Middle frontal gyrus (tissue), 1 donor: ENCODE results near the gene RPL27A.
A peak's percentile ranks its signal among the peaks of the same experiment; 100 is the strongest.
"Not testable (repeated sequence)": the region's sequence is repeated elsewhere in the genome, so short reads cannot be mapped to it uniquely, and the experiment has no call there.

Experiments used
- DNase-seq: peaks from one replicate; pipeline ENCODE4 v3.0.0-alpha.2; 2015; ENCODE audit warnings: low spot score; ENCODE audit errors: extremely low spot score

The RPL27A gene

GRCh38 chr11:8682303-8683114 is at the start of gene RPL27A, which contains the start of gene TRIM66:
Gene RPL27A (plus strand): TSS chr11:8682792. CDS start chr11:8682814, 22 bp downstream.
Gene TRIM66 (minus strand): TSS chr11:8682665. CDS start chr11:8672274, 10,391 bp downstream.
- DNase-seq = peak; percentile 95

GRCh38 chr11:8634498-8634897 is 48.1 kb upstream of the RPL27A start:
- DNase-seq = no peak

DNA sequence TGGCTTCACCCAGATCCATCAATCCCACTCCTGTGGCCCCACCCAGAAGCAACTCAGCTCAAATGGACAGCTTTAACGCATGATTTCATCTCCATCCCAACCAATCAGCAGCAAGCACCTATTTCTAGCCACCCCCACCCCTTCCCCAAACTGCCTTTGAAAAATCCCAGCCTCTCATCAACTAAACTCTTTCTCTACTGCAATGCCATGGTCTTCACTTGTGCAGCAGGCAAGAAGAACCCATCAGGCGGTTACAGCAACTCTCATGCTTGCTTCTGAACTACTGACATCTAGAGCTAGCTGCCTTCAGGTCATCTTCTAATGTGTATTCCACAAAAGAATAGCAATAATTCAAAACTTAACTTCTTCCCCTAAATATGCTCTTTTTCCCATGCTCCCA is 46.5 kb upstream of the RPL27A start:
- DNase-seq = no peak

DNA sequence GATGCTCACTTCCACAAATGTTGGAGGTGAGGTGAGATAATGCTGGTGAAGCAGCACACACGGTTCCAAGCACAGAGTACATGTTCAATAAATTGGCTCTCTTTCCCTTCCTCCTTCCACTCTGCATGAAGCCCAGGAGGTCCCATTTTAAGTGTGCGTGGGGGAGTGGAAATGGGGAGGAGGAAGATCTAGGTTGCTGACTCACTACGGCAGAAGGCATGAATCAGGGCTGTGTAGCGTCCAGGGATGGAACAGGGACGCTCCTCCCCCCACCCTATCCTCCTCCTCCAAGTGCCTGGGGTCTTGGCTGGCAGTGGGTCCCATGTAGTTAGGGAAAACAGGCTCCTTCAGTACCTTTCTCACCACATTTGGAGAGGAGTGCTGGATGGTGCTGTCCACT is 44.3 kb upstream of the RPL27A start:
- no peak for DNase-seq

DNA sequence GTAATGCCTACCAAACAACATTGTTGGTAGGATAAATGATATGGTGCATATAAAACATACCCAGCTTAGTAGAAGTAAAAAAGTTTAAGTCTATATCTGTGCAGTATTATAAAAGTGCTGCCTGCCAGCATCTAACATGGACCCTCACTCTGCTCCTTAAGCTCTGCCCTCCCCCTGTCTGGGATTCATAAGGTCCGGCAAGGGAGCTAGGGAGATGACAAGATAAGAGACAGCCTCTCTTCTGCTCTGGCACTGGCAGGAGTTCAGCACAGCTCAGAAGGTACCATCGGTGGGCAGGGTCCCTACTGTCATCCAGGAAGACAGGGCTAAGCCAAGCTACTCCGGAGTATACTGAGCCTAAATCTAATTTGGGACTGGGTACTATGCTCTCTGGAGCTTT is 42.9 kb upstream of the RPL27A start:
- DNase-seq = no peak

GRCh38 chr11:8640267-8640906 is 42.2 kb upstream of the RPL27A start:
- DNase-seq = no peak

- no peak for DNase-seq
Observed at GRCh38 chr11:8641332-8641731, 41.3 kb upstream of the RPL27A start.

- no peak for DNase-seq
Observed at GRCh38 chr11:8642196-8642841, 40.3 kb upstream of the RPL27A start.

DNA sequence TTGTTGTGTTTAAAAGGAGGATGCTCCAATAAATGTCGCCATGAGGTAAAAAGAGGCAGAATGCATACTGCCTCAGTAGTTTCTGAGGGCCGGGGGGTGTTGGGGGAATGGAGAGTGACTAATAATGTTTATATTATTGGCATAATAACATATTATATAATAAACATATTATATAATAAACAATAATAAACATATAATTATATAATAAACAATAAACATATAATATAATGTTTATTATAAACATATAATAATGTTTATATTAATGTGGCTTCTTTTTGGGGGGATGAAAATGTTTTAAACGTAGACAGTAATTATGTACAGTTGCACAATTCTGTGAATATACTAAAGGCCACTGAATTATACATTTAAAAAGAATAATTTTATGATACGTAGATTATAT is 35.7 kb upstream of the RPL27A start:
- DNase-seq = no peak

DNA sequence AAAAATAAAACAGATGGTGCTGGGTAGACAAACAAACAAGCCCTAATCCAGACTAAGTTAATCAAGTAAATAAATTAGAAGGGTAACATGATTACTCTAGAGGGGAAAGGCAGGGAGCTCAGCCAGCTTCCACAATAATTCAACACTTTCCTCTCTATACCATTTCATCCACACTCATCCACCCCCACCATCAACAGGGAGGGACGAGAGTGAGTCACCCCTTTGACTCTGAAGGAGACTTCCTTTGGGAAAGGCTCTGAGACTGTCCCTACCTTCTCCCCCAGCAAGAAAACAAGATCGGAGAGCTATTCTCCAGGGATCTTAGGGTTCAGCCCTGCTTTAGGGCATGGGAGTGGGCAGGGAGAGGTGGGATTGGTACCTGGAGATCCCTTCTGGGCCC is 33.2 kb upstream of the RPL27A start:
- DNase-seq = no peak

- no peak for DNase-seq
Observed at GRCh38 chr11:8650401-8650990, 32.1 kb upstream of the RPL27A start.

DNA sequence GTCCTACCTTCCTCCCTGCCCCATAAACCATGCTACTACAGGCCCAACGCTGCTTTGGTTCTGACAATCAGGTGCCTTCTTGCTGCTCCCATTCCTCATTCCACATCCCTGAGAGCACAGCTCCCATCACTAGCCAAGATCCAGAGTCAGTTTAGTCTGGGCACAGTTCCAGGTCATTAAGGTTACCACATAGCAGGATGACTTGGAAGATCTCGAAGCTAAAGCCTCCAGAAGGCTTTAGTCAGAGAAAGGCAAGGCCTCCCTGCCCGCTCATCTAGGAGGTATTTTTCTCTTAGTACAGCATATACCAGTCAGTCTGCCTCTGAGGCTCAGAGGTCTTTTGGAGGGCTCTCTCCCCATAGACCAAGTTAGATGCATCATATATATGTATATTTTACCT is 30.5 kb upstream of the RPL27A start:
- no peak for DNase-seq

DNA sequence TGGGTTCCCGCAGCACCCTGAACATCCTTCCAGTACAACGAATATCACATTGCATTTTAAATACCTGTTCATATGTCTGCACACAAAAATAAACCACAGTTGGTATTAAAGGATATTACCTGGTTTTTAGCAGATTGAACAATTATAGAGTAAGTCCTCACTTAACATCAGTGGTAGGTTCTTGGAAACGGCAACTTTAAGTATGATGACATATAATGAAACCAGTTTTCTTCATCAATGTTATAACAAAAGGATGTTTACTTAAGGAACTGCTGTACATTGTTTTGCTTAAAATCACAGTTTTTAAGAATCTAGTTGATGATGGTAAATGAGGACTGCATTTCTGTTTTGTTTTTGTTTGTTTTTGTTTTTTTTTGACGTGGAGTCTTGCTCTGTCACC is 28.1 kb upstream of the RPL27A start:
- no peak for DNase-seq

DNA sequence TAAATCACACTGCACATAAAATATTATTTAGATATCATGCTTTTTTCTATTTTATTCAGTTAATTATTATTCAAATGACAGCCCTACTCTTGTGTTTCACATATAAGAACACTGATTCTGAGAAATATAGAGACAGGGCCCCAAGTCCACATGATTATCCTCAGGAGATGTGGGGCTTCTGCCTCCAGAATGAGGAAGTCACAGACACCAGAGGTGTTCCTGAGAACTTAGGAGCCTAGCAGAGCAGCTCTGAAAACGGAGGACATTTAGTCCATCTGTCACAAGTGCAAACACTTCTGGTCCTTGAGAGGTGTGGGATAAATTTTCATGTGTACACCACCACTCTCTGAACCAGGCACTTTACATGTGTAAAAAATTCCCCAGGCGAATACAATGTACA is 26.3 kb upstream of the RPL27A start:
- no peak for DNase-seq

DNA sequence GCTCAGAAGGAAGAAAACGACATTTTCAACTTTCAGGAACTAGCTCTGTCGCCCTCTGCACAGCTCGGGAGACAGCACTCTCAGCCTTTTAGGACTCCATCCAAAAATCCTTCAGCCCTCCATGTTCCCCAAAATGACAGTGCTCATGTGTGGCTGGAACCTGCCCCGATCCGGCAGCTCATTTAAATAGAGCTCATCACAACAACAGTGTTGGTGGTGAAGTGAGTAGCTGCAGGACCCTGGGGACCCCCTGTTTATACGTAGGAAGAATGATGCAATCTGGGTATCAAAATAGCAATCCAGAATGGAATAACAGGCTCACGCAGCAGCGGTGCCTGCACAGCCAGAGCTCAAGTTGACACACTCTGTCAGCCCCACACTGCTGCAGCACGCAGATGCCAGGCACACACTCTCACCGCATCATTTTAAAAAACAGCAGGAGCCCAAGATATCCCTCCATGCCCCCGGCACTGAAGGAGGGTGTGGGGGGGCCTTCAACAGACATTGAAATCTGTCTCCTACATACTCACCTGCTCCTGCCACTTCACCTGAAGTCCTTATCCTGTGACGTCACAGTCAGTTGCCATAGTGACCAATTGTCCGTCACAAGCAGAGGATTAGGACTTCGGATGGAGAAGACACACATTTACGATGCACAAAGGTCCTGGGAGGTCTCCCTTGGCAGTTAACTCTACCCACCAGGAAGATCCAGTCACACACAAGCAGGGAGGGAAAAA is 24.1 kb upstream of the RPL27A start:
- DNase-seq = no peak

DNA sequence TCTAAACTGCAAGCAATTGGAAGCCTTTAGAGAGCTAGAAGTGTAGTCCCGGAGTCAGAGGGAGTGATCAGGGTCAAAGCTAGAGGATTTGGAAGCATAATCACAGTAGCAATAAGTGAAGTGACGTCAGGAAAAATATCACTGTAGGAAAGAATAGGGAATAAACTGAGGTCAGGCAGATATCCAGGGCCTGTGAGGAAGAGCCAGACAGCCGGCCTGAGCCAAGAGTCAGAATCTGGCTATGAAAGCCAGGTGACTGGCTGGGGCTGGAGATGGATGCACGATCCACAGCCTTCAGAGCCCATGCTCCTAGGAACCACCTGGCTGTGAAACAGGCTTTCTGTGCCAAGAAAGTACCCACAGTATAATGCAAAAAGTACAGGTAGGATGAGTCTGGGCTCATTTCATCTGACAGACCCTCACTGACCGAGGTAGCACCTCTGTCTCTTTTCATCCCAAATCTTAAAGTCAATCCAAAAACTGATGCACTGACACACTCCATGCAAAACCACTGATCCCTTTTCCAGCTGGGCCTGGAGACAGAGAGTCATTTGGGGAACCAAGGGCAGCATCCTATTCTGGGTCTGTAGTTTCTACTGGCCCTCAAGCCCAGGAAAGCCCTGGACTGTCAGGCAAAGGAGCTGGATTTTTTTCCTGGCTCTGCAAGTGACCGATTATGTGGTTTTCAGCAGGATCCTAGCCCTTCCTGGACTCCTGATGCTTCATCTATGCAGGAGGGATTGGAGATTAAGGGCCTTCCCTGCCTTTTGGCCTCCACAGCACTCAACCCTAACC is 21.4 kb upstream of the RPL27A start:
- no peak for DNase-seq

DNA sequence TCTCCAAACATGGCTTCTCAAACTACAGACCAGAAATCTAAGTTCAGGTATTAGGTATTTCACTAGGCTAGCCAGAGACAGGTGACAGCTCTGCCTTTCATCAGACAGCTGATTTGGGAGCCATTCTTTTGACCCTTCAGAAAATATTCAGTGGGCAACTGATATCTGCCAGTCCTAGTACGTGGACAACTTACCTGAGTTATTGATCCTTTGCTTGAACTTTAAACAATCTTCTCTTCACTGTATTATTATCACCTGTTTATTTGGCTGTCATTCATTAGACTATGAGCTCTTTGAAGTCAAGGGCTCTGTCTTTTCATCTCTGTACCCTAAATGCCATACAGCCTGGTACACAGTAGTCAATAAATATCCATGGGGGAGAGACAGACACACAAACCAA is 17.4 kb upstream of the RPL27A start:
- no peak for DNase-seq

- not testable (repeated sequence) for DNase-seq
Observed at GRCh38 chr11:8670081-8670480, 12.5 kb upstream of the RPL27A start.

DNA sequence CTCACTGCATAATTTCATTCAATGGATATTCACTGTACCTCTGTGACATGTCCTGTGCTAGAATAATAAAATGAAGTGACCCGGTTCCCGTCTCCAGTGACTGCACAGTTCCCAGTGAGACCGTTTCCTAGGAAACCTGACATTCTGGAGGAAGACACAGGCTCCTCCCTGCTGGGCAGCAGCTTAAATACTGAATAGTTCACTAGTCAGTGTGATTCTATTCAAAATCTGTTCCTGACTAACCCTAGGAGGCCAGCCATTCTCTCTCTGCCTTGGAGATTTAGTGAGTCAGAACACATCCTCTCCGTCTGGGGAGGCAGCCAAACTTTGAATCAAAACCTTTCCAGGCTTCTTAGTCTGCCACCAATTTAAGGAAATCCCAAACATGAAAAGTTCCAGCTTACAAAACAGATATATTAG is 11.4 kb upstream of the RPL27A start:
- peak; percentile 79 for DNase-seq

DNA sequence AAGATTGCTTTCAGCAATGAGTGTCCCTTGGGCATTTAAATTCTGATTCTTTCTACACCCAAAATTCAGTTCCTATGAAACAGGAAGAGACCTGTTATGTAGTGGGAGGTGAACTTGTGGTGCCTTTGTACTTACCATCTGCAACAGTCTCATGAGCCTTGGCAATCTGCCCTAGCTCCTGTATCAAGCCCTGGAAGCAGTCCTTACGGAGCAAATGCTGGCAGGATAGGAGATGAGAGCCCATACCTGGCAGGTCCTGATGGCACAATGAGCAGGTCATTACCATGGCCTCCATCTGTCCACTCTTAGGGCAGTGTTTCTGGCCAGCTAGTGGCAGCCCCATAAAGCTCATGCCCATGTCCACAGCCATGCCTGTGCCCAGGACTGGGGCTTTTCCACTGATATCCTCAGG is 10.9 kb upstream of the RPL27A start:
- no peak for DNase-seq
